LNCAP (cell line): ENCODE data around the gene ITGB7.

Source experiments
- TF ChIP-seq, protein P1 (sequence below): fragments of 450-650 bp; IDR thresholded peaks from 2 replicates; pipeline ENCODE4 v1.5.1; 2017; ENCODE audit warnings: mild to moderate bottlenecking

ITGB7 gene

DNA sequence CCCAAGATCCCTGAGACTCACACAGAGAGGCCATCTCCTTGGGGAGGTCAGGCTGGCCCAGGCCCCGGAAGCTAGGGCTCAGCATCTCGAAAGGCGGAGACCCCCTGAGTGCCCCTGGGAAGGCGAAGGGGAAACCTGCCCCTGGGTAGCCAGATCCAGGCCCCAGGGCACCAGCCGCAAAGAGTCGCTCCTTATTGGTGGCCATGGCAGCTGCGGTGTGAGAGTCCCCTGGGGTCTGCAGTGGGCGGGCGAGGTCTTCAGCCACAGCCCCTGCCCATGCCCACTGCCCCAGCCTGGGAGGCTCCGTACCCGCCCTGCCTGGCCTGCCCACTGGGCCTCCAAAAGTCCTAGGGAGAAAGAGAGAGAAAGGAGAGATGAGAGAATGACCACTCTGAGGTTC, 20.3 kb upstream of the ITGB7 start:
- TF ChIP-seq, protein P1, sequence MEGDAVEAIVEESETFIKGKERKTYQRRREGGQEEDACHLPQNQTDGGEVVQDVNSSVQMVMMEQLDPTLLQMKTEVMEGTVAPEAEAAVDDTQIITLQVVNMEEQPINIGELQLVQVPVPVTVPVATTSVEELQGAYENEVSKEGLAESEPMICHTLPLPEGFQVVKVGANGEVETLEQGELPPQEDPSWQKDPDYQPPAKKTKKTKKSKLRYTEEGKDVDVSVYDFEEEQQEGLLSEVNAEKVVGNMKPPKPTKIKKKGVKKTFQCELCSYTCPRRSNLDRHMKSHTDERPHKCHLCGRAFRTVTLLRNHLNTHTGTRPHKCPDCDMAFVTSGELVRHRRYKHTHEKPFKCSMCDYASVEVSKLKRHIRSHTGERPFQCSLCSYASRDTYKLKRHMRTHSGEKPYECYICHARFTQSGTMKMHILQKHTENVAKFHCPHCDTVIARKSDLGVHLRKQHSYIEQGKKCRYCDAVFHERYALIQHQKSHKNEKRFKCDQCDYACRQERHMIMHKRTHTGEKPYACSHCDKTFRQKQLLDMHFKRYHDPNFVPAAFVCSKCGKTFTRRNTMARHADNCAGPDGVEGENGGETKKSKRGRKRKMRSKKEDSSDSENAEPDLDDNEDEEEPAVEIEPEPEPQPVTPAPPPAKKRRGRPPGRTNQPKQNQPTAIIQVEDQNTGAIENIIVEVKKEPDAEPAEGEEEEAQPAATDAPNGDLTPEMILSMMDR: no peak

DNA sequence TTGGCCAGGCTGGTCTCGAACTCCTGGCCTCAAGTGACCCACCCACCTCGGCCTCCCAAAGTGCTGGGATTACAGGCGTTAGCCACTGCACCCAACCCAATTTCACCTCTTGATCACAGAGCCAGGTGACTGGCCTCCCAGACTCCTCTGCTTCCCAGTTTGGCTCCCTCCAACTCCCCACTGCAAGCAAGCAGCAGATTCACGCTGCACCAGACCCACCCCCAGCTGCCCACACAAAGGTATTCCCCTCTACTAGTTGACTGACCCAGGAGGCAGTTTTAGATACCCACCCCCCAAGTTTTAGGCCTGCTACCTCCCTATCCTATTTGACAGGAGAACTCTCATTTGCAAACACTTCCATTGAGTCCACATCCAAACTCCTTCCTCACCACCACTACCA, 19.8 kb upstream of the ITGB7 start:
- TF ChIP-seq, protein P1: no peak

DNA sequence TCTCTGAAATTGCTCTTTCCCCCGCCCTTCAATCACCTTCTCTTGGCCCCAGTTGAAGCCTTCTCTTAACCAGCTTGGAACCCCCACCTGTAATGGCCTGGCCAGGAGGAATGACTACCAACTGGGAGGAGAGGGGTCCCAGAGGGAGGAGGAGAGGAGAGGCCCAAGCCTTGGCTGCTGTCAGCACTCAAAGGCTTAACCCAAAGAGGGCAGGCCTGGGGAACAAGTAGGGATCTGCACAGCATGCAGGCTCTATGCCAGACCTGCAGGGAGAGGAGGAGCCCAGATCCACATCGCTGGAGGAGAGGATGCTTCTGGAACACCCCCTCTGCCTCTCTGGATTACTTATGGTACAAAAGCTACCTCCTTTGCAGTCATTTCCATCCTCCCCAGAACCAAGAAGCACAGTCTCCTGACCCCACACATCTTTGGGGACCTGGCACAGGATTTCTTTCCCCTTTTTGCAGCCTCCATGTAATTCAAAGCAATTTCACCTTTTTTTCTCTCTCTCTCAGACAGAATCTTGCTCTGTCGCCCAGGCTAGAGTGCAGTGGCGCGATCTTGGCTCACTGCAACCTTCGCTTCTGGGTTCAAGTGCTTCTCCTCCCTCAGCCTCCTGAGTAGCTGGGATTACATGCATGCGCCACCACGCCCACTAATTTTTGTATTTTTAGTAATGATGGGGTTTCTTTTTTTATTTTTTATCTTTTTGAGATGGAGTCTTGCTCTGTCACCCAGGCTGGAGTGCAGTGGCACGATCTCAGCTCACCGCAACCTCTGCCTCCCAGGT, 18.8 kb upstream of the ITGB7 start:
- TF ChIP-seq, protein P1: no peak

DNA sequence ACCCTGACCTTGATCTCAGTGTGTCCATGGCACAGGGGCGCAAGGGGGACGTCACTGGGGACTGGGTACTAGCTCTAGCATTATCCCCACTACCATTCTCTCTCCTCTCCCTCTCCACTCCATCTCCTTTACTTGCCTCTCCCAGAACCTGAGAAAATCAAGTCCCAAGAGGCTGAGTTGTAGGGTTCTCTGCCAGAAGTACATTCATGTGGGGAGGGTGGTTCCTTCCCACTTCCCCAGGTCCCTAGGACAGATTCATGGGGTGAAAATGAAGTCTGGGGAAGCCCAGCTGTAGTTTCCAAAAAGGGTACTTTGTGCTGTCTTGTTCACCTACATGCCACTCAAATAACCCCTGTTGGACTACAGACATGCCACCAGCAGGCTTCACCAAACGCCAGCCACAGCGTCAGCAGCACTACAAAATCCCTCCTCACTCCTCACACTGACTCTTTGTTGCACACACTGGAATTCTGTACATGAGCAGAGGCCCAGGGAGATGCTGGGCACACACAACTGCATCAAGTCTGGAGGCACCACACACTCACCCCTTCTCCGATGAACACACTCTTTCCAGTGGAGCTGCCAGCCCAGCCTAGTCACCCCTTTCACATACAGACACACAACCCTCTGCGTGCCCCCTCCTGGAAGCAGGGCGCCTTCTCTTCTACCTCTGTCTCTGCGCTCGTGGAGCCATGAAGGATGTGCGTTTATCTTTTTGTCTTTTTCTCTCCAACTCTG, 18.0 kb upstream of the ITGB7 start:
- TF ChIP-seq, protein P1: no peak

DNA sequence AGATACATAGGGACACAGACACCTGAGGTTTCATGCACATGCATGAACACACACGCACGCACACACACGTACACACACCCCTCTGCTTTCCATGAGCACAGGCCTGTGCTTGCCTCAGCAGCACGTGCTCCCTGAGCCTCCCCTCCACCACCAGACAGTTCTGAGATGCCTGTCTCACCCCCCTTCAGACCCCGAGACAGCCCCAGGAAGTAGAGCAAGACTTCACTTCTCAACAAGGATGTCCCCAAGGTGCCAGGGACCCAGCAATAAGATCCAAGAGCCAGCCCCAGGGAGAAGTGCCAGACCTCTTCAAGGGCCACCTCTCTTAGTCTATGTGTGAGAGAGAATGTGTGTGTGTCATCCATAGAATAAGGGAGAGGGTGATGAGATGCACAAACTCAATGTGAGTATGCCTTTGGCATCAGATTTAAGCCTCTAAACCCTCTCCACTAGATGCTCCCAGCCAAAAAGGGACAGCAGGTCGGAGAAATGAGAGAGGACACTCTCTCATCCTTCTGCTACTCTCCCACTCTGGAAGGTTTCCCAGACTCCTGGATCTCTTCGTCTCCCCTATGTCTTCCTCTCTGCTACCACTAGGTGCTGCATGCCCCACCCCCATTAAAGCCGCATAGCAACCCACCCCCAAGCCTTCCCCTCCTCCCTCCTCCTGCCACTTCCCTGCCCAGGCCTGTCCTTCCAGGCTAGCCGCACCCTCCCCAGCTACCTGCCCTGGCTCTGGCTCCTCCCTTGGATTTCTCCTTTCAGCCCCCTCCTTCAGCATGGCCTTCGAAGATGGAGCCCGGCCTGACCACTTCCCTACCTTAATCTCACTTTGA, 17.2 kb upstream of the ITGB7 start:
- TF ChIP-seq, protein P1: no peak

DNA sequence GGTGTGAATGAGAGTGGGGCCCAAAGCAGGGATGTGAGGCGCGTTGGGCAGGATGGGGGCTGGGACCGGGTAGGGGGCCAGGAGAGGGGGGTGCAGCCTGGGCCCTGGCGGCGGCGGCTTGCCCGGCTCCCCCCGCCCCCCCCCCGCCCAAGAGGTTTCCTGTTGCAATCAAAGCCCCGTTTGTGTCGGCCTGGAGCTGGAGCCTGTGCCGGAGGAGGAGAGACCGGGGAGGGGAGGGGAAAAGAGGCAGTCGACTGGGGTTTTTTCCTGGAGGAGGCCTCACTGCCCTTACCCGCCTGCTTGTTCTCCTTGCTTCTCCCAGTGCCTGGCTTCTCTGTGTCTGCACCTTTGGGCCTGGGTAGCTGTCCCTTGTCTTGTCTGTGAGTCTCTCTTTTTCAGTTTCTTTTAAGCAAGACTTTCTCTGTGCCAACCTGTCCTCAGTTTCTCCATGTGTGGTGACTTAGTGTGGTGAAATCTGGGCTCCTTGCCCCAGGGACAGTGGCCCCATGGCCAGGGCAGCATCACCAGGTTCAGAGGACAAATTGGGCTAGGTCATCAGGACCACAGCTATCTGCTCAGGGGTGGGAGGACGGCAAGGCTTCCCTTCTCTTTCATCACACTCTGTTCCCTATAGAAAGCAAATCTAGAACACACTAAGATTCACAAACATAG, 16.5 kb upstream of the ITGB7 start:
- TF ChIP-seq, protein P1: no peak

DNA sequence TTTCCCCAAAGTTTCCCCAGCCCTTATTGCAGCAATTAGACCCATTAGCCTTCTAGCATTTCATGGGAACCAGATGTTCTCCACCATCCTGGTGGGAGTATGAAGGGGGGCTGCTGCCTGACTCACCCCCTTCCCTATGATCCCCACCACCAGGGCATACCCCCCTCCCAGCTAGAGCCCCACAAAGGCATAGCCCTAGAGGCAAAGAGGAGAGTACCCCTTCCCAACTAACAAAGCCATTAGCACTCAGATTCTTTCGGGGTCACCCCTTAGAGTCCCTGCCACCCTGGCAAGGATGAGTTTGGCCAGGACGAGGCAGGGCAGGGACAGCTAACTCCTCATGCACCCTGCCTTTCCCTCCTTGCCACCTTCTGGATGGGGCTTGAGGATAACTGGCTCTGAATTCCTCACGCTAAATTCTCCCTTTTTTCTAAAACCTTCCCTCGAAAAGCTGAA, 15.8 kb upstream of the ITGB7 start:
- TF ChIP-seq, protein P1: no peak
